Tibial artery (tissue), 4 donors: ENCODE results near the gene FCRL6.

ENCODE experiments used
- DNase-seq, 2 donors: peaks; one replicate each; pipeline ENCODE4 v3.0.0-alpha.2; 2019
- H3K27ac ChIP-seq, 2 donors: fragments of 200-600 bp; sonication (generic) in 1 of 2; 1 replicate in 1 of 2; 2 replicates in 1 of 2; pipeline ENCODE4 v1.5.1; 2018 to 2019; ENCODE audit warnings: mild to moderate bottlenecking in 1 of 2
- H3K27me3 ChIP-seq, 2 donors: fragments of 200-600 bp; sonication (generic) in 1 of 2; one replicate each; pipeline versions ENCODE4 v1.5.1 to v1.6.0; 2016 to 2019
- H3K36me3 ChIP-seq, 3 donors: fragments of 200-600 bp; sonication (generic) in 2 of 3; one replicate each; pipeline ENCODE4 v1.5.1; 2016 to 2019; ENCODE audit warnings: mild to moderate bottlenecking in 2 of 3
- H3K4me1 ChIP-seq, 4 donors: fragments of 200-600 bp; sonication (generic) in 2 of 4; 1 replicate in 3 of 4; 2 replicates in 1 of 4; pipeline ENCODE4 v1.5.1; 2016 to 2019
- H3K4me3 ChIP-seq, 2 donors: fragments of 200-600 bp; sonication (generic) in 1 of 2; 1 replicate in 1 of 2; 2 replicates in 1 of 2; pipeline ENCODE4 v1.5.1; 2018 to 2019; ENCODE audit warnings: mild to moderate bottlenecking in 2 of 2
- H3K9me3 ChIP-seq, 3 donors: fragments of 200-600 bp; sonication (generic) in 1 of 3; one replicate each; pipeline ENCODE4 v1.5.1; 2016 to 2019
- CTCF ChIP-seq, 2 experiments: fragments of 200-600 bp in 1 of 2; fragments of 450-650 bp in 1 of 2; IDR thresholded peaks; one replicate each; pipeline ENCODE4 v1.5.1; 2017 to 2019; ENCODE audit warnings: antibody characterized with exemption in 2 of 2, mild to moderate bottlenecking in 1 of 2, moderate library complexity in 1 of 2
- intact Hi-C: fragments of 100-400 bp; cut with DNase I; formaldehyde crosslinking; loops from one replicate; pipeline ENCODE4 v1.15.0; 2023; ENCODE audit warnings: low total_unique reads

FCRL6 gene

GRCh38 chr1:159799446-159799985, 2.6 kb upstream of the FCRL6 start:
- no peak for TF ChIP-seq CTCF (IDR thresholded peaks at IDR 0.05)
- no peak overlapping the region for H3K27ac ChIP-seq
- H3K36me3 ChIP-seq, result no peaks in the 10 kb centered on the region
- H3K4me1 ChIP-seq, result peaks cover 0 to 8% (median 2%) of the 10 kb centered on the region in 4 donors
- H3K9me3 ChIP-seq, result no peaks in the 10 kb centered on the region
- intact Hi-C loops, result loop anchor here (5.0 to 10.0 kb wide), 2 partner anchors 93 to 205 kb away; no protein-coding TSS in a partner anchor
- no peak overlapping the region for H3K4me3 ChIP-seq
- no peak for DNase-seq
- peaks cover 0 to 13% of the 10 kb centered on the region in 2 donors for H3K27me3 ChIP-seq

DNA sequence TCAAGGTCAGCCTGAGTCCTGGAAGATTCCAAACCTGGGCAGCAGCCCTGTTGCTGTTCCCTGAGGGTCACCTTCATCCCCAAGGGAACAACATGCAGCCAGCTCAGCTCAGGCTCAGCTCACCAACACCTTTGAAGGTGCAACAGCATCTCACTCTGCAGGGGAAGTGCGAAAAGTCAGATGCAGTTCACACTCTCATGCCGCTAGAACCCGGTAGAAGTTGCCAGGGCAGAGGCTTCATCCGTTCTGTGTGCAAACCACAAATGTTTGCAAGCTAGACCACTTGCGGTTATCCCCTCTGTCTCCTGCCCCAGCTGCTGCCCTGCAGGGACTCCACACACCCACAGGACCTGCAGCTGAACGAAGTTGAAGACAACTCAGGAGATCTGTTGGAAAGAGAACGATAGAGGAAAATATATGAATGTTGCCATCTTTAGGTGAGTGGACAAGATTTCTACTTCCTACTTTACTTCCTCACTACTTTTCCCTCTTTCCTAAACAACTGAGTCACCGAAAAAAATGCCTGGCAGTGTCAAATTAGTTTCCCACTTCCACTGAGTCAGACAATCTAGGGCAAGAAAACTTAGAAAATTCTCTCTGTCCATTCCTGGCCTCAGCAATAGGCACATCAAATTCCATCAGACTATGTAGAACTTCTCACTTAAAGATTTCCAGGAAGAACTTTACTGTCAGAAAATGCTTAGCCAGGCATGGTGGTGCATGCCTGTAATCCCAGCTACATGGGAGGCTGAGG, 1.8 kb upstream of the FCRL6 start:
- no peaks in the 10 kb centered on the region for H3K36me3 ChIP-seq
- peaks cover 0 to 8% (median 2%) of the 10 kb centered on the region in 4 donors for H3K4me1 ChIP-seq
- no peak overlapping the region for H3K27ac ChIP-seq
- DNase-seq, result no peak
- H3K4me3 ChIP-seq, result no peak overlapping the region
- no peaks in the 10 kb centered on the region for H3K9me3 ChIP-seq
- TF ChIP-seq CTCF (IDR thresholded peaks at IDR 0.05), result no peak
- H3K27me3 ChIP-seq, result peaks cover 0 to 7% of the 10 kb centered on the region in 2 donors
- intact Hi-C loops, result no loop called here

DNA sequence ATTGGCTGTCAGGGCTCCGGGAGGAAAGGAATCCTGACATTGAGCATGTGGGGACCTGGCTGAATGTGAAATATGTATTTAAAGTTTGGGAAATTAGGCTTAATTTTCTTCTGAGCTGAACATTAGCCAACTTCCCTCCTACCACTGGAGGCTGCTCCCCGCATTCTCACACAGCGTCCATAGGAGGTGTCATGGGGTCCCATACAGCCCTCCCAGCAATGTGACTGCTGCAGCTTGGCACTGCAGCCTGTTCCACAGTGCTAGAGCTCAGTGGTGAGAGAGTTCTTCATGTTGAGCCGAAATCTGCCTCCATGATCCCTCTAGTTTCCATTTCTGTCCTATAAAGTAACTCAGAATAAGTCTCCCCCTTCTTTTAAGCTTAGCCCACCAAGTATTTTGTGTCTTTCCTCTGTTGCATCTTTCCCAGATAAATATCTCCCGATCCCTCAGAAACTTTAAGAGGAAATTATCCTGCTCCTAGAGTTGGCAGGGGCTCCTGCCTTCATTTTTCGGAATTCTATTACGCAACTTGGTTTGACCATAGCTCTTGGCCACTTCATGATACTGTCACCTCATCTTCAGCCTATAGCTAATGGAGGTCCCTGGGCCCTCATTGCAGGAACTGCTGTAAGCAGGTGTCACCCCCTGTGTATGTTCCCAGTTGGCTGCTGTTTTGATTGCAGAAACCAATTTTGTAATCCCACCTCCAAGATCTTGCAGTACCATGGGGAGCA, 2.0 kb downstream of the FCRL6 start:
- peaks cover 0 to 8% (median 2%) of the 10 kb centered on the region in 4 donors for H3K4me1 ChIP-seq

GRCh38 chr1:159804924-159805323, 2.8 kb downstream of the FCRL6 start:
- no peak for TF ChIP-seq CTCF (IDR thresholded peaks at IDR 0.05)
- Histone ChIP-seq H3K4me1 (peaks cover 0 to 8% (median 2%) of the 10 kb centered on the region in 4 donors), H3K9me3 (no peaks in the 10 kb centered on the region), H3K27ac (no peak overlapping the region), H3K27me3 (peaks cover 0 to 3% of the 10 kb centered on the region in 2 donors), H3K4me3 (no peak overlapping the region), H3K36me3 (no peaks in the 10 kb centered on the region)
- intact Hi-C loops, result no loop called here
- DNase-seq, result no peak

More for the DNA sequence above, 2.0 kb downstream of the FCRL6 start:
- Histone ChIP-seq H3K27ac (no peak overlapping the region), H3K9me3 (no peaks in the 10 kb centered on the region), H3K36me3 (no peaks in the 10 kb centered on the region), H3K27me3 (no peaks in the 10 kb centered on the region), H3K4me3 (no peak overlapping the region)
- DNase-seq, result no peak
- intact Hi-C loops, result no loop called here
- TF ChIP-seq CTCF (IDR thresholded peaks at IDR 0.05), result no peak

DNA sequence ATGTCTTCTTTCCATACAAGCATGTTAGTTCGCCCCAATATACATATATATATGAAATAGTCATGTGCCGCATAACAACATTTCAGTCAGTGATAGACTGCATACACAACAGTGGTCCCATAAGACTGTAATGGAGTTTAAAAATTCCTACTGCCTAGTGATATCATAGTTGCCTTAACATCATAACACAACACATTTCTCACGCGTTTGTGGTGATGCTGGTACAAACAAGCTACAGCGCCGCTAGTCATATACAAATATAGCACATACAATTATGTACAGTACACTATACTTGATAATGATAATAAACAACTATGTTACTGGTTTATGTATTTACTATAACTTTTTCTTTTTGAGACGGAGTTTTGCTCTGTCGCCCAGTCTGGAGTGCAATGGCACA, 13.8 kb downstream of the FCRL6 start:
- Histone ChIP-seq H3K4me1 (no peaks in the 10 kb centered on the region), H3K9me3 (no peaks in the 10 kb centered on the region), H3K27me3 (no peaks in the 10 kb centered on the region), H3K27ac (no peak overlapping the region), H3K36me3 (no peaks in the 10 kb centered on the region), H3K4me3 (no peak overlapping the region)
- TF ChIP-seq CTCF (IDR thresholded peaks at IDR 0.05), result no peak
- no peak for DNase-seq
- intact Hi-C loops, result no loop called here
